ENCODE results near the gene TNIP1. TPM values are rescaled to one million over a fixed set of nuclear protein-coding genes. Genes with fewer than 3 reads are reported as not detected.
A peak's percentile ranks its signal among the peaks of the same experiment; 100 is the strongest.

The TNIP1 gene
- total and polyA plus RNA-seq, 12 donors: 36.6 to 129 (median 93.2) TPM

- intact Hi-C loops (cut with DNase I): no loop called here
- H3K4me3 ChIP-seq: no peak overlapping the region
- no peaks in the 10 kb centered on the region for H3K9me3 ChIP-seq (replicated peaks in 1 of 3)
- H3K27ac ChIP-seq: no peak overlapping the region
- no peaks in the 10 kb centered on the region for H3K27me3 ChIP-seq
- no peak for DNase-seq
- H3K36me3 ChIP-seq (replicated peaks in 1 of 2): peaks cover 0 to 13% of the 10 kb centered on the region in 2 donors
- TF ChIP-seq POLR2A (IDR thresholded peaks at IDR 0.05) (no peak), CTCF (IDR thresholded peaks at IDR 0.05) (no peak)
- H3K4me1 ChIP-seq (replicated peaks in 1 of 2): peaks cover 44 to 68% of the 10 kb centered on the region in 2 donors
- 83 to 96% (median 89%) methylated on average over 1 of the region's 1 CpG for WGBS, 4 donors
These were observed 15.2 kb downstream of the TNIP1 start for GRCh38 chr5:151065609-151066008.

- intact Hi-C loops (cut with DNase I): no loop called here
- H3K27me3 ChIP-seq: no peaks in the 10 kb centered on the region
- H3K36me3 ChIP-seq (replicated peaks in 1 of 2): peaks cover 0 to 13% of the 10 kb centered on the region in 2 donors
- 92 to 98% (median 95%) methylated on average over 12 of the region's 12 CpGs for WGBS, 4 donors
- H3K4me3 ChIP-seq: no peak overlapping the region
- no peaks in the 10 kb centered on the region for H3K9me3 ChIP-seq (replicated peaks in 1 of 3)
- H3K27ac ChIP-seq: peak overlapping the region in 1 of 5 donors; percentile 83
- no peak for DNase-seq
- peaks cover 46 to 70% of the 10 kb centered on the region in 2 donors for H3K4me1 ChIP-seq (replicated peaks in 1 of 2)
- TF ChIP-seq POLR2A (IDR thresholded peaks at IDR 0.05) (no peak), CTCF (IDR thresholded peaks at IDR 0.05) (no peak)
These were observed 15.8 kb downstream of the TNIP1 start for GRCh38 chr5:151064916-151065499.

GRCh38 chr5:151063142-151063989 is 17.5 kb downstream of the TNIP1 start:
- H3K27ac ChIP-seq: peak overlapping the region; percentile 31 to 93 (median 83)
- H3K4me1 ChIP-seq (replicated peaks in 1 of 2): peaks cover 48 to 61% of the 10 kb centered on the region in 2 donors
- WGBS, 4 donors: 32 to 44% (median 37%) methylated on average over 14 to 17 of the region's 17 CpGs
- intact Hi-C loops (cut with DNase I): no loop called here
- peaks cover 0 to 24% of the 10 kb centered on the region in 2 donors for H3K36me3 ChIP-seq (replicated peaks in 1 of 2)
- DNase-seq: peak; percentile 67 to 93 (median 90)
- H3K4me3 ChIP-seq: no peak overlapping the region
- no peaks in the 10 kb centered on the region for H3K9me3 ChIP-seq (replicated peaks in 1 of 3)
- TF ChIP-seq CTCF (IDR thresholded peaks at IDR 0.05): no peak
- peak in 1 of 2 donors; percentile 48 for TF ChIP-seq POLR2A (IDR thresholded peaks at IDR 0.05)
- H3K27me3 ChIP-seq: no peaks in the 10 kb centered on the region

- peak overlapping the region in 3 of 5 donors; percentile 83 to 93 (median 84) for H3K27ac ChIP-seq
- no peaks in the 10 kb centered on the region for H3K27me3 ChIP-seq
- H3K9me3 ChIP-seq (replicated peaks in 1 of 3): no peaks in the 10 kb centered on the region
- H3K4me1 ChIP-seq (replicated peaks in 1 of 2): peaks cover 41 to 53% of the 10 kb centered on the region in 2 donors
- intact Hi-C loops (cut with DNase I): no loop called here
- peaks cover 0 to 26% of the 10 kb centered on the region in 2 donors for H3K36me3 ChIP-seq (replicated peaks in 1 of 2)
- no peak overlapping the region for H3K4me3 ChIP-seq
- TF ChIP-seq CTCF (IDR thresholded peaks at IDR 0.05) (no peak), POLR2A (IDR thresholded peaks at IDR 0.05) (no peak)
- no peak for DNase-seq
- 65 to 71% (median 69%) methylated on average over 5 of the region's 5 CpGs; no CpG with 5 or more reads in 1 of the 4 donors for WGBS, 4 donors
These were observed 18.3 kb downstream of the TNIP1 start for GRCh38 chr5:151062405-151063141.

Measured in adrenal gland (tissue), 12 donors.